Central memory CD8-positive, alpha-beta T cell (primary cell): ENCODE data around the gene KDM4B.

Experiments
- ATAC-seq: fragments of 150-1000 bp; cut with Tn5 transposase; replicated peaks from 2 replicates; pipeline ENCODE4 v1.10.0; 2022; ENCODE audit warnings: mild to moderate bottlenecking, moderate FRiP score, moderate number of reproducible peaks; ENCODE audit not compliant: poor library complexity, severe bottlenecking; ENCODE audit errors: extremely low read depth
- DNase-seq, 2 donors: peaks; one replicate each; pipeline ENCODE4 v3.0.0; 2021; ENCODE audit warnings: low spot score in 2 of 2
- H3K27ac Mint-ChIP-seq: one replicate; pipeline ENCODE4 v1.8.0; 2022; ENCODE audit warnings: low read depth, mild to moderate bottlenecking, moderate library complexity, mixed read lengths
- H3K27me3 Mint-ChIP-seq: one replicate; pipeline ENCODE4 v1.8.0; 2022; ENCODE audit warnings: mixed read lengths
- H3K36me3 Mint-ChIP-seq: one replicate; pipeline ENCODE4 v1.8.0; 2022; ENCODE audit warnings: mild to moderate bottlenecking, moderate library complexity, mixed read lengths; ENCODE audit not compliant: insufficient read depth
- H3K4me1 Mint-ChIP-seq: one replicate; pipeline ENCODE4 v1.8.0; 2022; ENCODE audit warnings: mixed read lengths
- H3K4me3 Mint-ChIP-seq: one replicate; pipeline ENCODE4 v1.8.0; 2022; ENCODE audit warnings: mild to moderate bottlenecking, moderate library complexity, mixed read lengths
- H3K9me3 Mint-ChIP-seq: one replicate; pipeline ENCODE4 v1.8.0; 2022; ENCODE audit warnings: mixed read lengths

KDM4B gene

GRCh38 chr19:4991538-4991937, 22.6 kb downstream of the KDM4B start:
- H3K4me3 Mint-ChIP-seq, result no peak overlapping the region
- peaks cover 62% of the 10 kb centered on the region for H3K4me1 Mint-ChIP-seq
- DNase-seq (no peak), ATAC-seq (no peak)
- no peaks in the 10 kb centered on the region for H3K27me3 Mint-ChIP-seq
- no peaks in the 10 kb centered on the region for H3K9me3 Mint-ChIP-seq
- peaks cover 13% of the 10 kb centered on the region for H3K36me3 Mint-ChIP-seq
- H3K27ac Mint-ChIP-seq, result no peak overlapping the region

- H3K9me3 Mint-ChIP-seq, result no peaks in the 10 kb centered on the region
- H3K4me1 Mint-ChIP-seq, result peaks cover 59% of the 10 kb centered on the region
- H3K4me3 Mint-ChIP-seq, result no peak overlapping the region
- H3K27me3 Mint-ChIP-seq, result no peaks in the 10 kb centered on the region
- ATAC-seq (no peak), DNase-seq (no peak)
- H3K27ac Mint-ChIP-seq, result peak overlapping the region; percentile 22
- peaks cover 13% of the 10 kb centered on the region for H3K36me3 Mint-ChIP-seq
Observed at GRCh38 chr19:4991996-4992698, 23.2 kb downstream of the KDM4B start.

GRCh38 chr19:4993683-4994082, 24.8 kb downstream of the KDM4B start:
- DNase-seq (no peak), ATAC-seq (no peak)
- Mint-ChIP-seq H3K27me3 (no peaks in the 10 kb centered on the region), H3K4me1 (peaks cover 53% of the 10 kb centered on the region), H3K36me3 (peaks cover 9% of the 10 kb centered on the region), H3K4me3 (no peak overlapping the region), H3K27ac (peak overlapping the region; percentile 22), H3K9me3 (no peaks in the 10 kb centered on the region)

- DNase-seq, result no peak
- ATAC-seq, result no peak
- no peaks in the 10 kb centered on the region for H3K9me3 Mint-ChIP-seq
- H3K27ac Mint-ChIP-seq, result no peak overlapping the region
- H3K4me3 Mint-ChIP-seq, result no peak overlapping the region
- peaks cover 50% of the 10 kb centered on the region for H3K4me1 Mint-ChIP-seq
- H3K27me3 Mint-ChIP-seq, result no peaks in the 10 kb centered on the region
- H3K36me3 Mint-ChIP-seq, result peaks cover 9% of the 10 kb centered on the region
Observed at GRCh38 chr19:4996701-4997100, 27.8 kb downstream of the KDM4B start.

- Mint-ChIP-seq H3K4me1 (peaks cover 48% of the 10 kb centered on the region), H3K27ac (no peak overlapping the region), H3K27me3 (no peaks in the 10 kb centered on the region), H3K36me3 (peaks cover 9% of the 10 kb centered on the region), H3K9me3 (no peaks in the 10 kb centered on the region), H3K4me3 (no peak overlapping the region)
- ATAC-seq (no peak), DNase-seq (no peak)
Observed at GRCh38 chr19:4997297-4997696, 28.4 kb downstream of the KDM4B start.

- Mint-ChIP-seq H3K27ac (no peak overlapping the region), H3K4me1 (peaks cover 52% of the 10 kb centered on the region), H3K9me3 (no peaks in the 10 kb centered on the region), H3K27me3 (no peaks in the 10 kb centered on the region), H3K4me3 (no peak overlapping the region), H3K36me3 (peaks cover 9% of the 10 kb centered on the region)
- DNase-seq (no peak), ATAC-seq (no peak)
Observed at GRCh38 chr19:5000120-5000611, 31.3 kb downstream of the KDM4B start.

GRCh38 chr19:5001615-5002014, 32.7 kb downstream of the KDM4B start:
- Mint-ChIP-seq H3K4me3 (no peak overlapping the region), H3K4me1 (peaks cover 42% of the 10 kb centered on the region), H3K36me3 (peaks cover 5% of the 10 kb centered on the region), H3K27ac (no peak overlapping the region), H3K9me3 (no peaks in the 10 kb centered on the region), H3K27me3 (no peaks in the 10 kb centered on the region)
- DNase-seq, result no peak
- no peak for ATAC-seq

GRCh38 chr19:5002143-5002542, 33.2 kb downstream of the KDM4B start:
- Mint-ChIP-seq H3K27ac (no peak overlapping the region), H3K36me3 (peaks cover 3% of the 10 kb centered on the region)
- no peak for DNase-seq

GRCh38 chr19:5003781-5004180, 34.9 kb downstream of the KDM4B start:
- Mint-ChIP-seq H3K9me3 (no peaks in the 10 kb centered on the region), H3K4me1 (peaks cover 41% of the 10 kb centered on the region), H3K4me3 (no peak overlapping the region), H3K27me3 (no peaks in the 10 kb centered on the region), H3K36me3 (peaks cover 3% of the 10 kb centered on the region), H3K27ac (no peak overlapping the region)
- ATAC-seq, result no peak
- DNase-seq, result no peak

More at GRCh38 chr19:5002143-5002542, 33.2 kb downstream of the KDM4B start:
- H3K27me3 Mint-ChIP-seq, result no peaks in the 10 kb centered on the region
- H3K9me3 Mint-ChIP-seq, result no peaks in the 10 kb centered on the region
- peaks cover 45% of the 10 kb centered on the region for H3K4me1 Mint-ChIP-seq
- no peak for ATAC-seq
- H3K4me3 Mint-ChIP-seq, result peak overlapping the region; percentile 34

GRCh38 chr19:5005096-5005495, 36.2 kb downstream of the KDM4B start:
- no peaks in the 10 kb centered on the region for H3K9me3 Mint-ChIP-seq
- H3K4me1 Mint-ChIP-seq, result peaks cover 39% of the 10 kb centered on the region
- no peak for ATAC-seq
- no peaks in the 10 kb centered on the region for H3K27me3 Mint-ChIP-seq
- DNase-seq, result no peak
- H3K27ac Mint-ChIP-seq, result no peak overlapping the region
- peaks cover 3% of the 10 kb centered on the region for H3K36me3 Mint-ChIP-seq
- no peak overlapping the region for H3K4me3 Mint-ChIP-seq

GRCh38 chr19:5006201-5006600, 37.3 kb downstream of the KDM4B start:
- peaks cover 34% of the 10 kb centered on the region for H3K4me1 Mint-ChIP-seq
- H3K4me3 Mint-ChIP-seq, result no peak overlapping the region
- peak overlapping the region; percentile 22 for H3K27ac Mint-ChIP-seq
- DNase-seq, result no peak
- peaks cover 3% of the 10 kb centered on the region for H3K36me3 Mint-ChIP-seq
- no peaks in the 10 kb centered on the region for H3K9me3 Mint-ChIP-seq
- no peaks in the 10 kb centered on the region for H3K27me3 Mint-ChIP-seq
- no peak for ATAC-seq

- no peak for DNase-seq
- H3K36me3 Mint-ChIP-seq, result peaks cover 3% of the 10 kb centered on the region
- no peak overlapping the region for H3K27ac Mint-ChIP-seq
- peaks cover 34% of the 10 kb centered on the region for H3K4me1 Mint-ChIP-seq
- no peaks in the 10 kb centered on the region for H3K9me3 Mint-ChIP-seq
- H3K27me3 Mint-ChIP-seq, result no peaks in the 10 kb centered on the region
- H3K4me3 Mint-ChIP-seq, result no peak overlapping the region
- no peak for ATAC-seq
Observed at GRCh38 chr19:5006821-5007220, 37.9 kb downstream of the KDM4B start.

GRCh38 chr19:5011476-5012238, 42.7 kb downstream of the KDM4B start:
- Mint-ChIP-seq H3K4me3 (no peak overlapping the region), H3K9me3 (no peaks in the 10 kb centered on the region), H3K27ac (peak overlapping the region; percentile 55), H3K36me3 (peaks cover 2% of the 10 kb centered on the region), H3K27me3 (no peaks in the 10 kb centered on the region), H3K4me1 (peaks cover 14% of the 10 kb centered on the region)
- DNase-seq (no peak), ATAC-seq (no peak)
